ENCODE data around the gene FECH.
"Not testable (repeated sequence)": the region's sequence is repeated elsewhere in the genome, so short reads cannot be mapped to it uniquely, and the experiment has no call there.

FECH gene

DNA sequence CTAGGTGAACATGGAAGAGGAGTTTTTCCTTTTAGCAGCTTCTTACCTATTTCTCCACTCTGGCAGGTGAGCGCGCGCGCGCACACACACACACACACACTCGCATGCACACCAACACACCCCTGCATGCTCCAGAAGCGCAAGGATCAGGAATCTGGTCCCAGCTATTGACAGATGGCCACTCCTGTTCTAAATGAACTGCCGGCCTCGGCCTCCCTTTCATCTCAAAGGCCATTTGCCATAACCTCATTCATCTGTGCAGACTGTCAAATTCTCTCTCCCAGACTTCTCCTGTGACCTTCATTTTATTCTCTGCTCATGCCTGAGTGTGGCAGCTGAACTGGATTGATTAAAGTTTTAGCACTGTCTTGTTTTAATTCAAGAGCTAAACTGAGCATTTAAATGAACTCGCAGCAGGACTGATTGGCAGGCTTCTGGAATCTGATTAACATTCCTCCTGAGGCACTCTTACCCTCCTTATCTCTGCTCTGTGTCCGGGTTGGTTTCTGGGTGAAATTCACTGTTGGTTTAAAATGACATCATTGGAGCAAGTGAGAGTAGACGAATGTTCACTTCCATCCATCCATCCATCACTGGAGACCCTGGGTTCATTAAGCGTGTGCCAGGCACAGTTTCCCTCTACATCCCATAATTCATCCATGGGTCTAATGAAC, 58.8 kb downstream of the FECH start:
- no peak for DNase-seq

DNA sequence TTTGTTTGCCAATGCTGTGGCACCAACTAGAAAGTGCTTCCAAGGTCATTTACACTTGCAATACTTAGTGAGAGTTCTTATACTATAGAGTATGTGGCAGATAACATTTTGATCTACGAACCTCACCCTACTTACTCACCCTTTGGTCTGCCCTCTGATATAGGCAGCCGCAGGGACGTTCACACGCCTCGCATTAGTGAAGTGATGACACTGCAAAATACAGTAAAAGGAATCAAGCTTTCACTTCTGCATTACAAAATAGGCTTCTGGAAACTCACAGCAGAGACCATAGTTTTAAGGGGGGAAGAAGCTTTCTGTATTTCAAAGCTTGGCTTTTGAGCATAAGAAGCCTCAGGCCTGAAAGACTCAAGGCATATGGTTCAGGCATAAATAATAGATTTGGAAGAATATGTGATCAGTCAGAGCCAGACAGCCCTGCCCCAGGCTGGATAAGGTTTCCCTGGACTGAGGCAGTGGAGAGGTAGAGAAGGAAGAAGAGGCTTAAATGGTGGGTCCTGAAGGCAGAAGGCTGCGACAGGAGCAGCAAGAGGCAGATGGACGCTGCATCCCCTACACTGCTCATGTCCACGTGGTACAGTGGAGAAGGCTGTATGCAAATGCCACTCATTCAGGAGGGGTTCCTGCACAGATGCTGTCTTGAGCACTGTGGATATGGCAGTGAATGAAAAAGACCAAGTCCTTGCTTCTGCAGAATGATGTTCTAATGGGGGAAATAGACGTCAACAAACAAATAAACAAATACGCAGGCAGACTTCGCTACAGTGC, 63.1 kb downstream of the FECH start:
- DNase-seq: no peak

DNA sequence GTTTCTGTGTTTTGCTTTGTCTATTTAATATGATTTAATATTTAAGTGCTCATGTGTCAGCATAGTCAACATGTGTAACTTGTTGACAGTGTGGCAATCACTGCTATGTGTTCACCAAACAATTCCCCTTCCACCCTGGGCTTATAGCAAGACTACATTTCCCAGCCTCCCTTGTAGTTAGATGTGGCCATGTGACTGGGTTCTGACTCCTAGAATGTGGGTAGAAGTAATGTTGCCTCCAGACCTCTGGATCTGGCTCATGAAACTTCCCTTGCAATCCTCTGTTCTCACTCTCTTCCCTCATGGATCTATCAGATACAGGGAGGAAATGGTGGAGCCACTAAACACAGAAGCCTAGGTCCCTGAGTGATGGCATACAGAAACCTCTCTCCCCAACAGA, 64.2 kb downstream of the FECH start:
- DNase-seq: not testable (repeated sequence)

DNA sequence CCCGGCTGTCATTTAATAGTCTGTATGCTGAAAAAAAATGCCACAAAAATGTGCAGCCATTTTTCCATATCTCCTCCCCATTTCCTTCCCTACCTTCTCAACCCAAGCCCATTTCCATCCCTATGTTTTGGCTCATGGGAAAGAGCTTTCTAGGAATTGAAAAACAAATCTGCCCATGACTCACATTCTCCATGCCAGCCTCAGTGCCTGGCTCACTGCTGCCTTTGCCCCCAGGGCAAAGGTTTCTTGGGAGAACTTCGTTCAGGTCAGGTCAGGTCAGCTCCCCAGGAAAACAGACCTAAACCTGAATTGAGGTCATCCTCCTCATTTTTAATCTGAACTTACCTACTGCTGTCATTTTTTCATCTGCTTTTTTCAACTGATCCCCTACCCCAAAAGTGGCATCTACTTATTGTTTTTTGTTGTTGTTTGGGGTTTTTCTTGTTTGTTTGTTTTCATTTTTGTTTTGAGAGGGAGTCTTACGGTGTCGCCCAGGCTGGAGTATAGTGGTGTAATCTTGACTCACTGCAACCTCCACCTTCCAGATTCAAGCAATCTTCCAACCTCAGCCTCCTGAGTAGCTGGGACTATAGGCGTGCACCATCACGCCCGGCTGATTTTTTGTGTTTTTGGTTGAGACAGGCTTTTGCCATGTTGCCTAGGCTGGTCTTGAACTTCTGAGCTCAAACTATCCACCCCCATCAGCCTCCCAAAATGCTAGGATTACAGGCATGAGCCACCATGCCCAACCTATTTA, 66.7 kb downstream of the FECH start:
- no peak for DNase-seq

DNA sequence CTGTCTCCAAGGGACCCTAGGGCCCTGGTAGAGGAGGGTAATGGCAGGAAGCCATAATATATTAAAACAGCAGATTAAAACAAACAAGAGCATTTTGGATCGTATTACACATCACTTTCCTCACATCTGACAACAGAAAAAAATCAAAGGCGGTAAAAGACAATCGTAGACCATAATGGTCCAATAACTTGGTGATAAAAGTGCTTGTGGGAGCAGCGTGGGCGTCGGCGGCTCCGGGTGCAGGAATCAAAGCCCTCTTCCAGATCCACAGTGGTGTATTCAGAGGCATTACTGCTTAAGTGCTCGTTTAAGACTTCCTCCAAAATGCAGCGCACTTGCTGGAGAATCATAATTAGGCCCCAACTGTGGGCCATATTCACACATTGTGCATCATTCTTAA, 68.0 kb downstream of the FECH start:
- no peak for DNase-seq

DNA sequence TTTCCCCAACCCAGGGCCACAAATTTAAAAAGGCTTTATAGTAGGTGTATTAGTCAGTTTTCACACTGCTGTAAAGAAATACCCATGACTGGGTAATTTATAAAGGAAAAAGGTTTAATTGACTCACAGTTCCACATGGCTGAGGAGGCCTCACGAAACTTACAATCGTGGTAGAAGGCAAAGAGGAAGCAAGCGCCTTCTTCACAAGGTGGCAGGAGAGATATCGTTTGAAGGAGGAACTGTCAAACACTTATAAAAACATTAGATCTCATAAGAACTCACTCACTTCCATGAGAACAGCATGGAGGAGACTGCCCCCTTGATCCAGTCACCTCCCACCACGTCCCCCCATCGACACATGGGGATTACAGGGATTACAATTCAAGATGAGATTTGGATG, 70.4 kb downstream of the FECH start:
- no peak for DNase-seq

DNA sequence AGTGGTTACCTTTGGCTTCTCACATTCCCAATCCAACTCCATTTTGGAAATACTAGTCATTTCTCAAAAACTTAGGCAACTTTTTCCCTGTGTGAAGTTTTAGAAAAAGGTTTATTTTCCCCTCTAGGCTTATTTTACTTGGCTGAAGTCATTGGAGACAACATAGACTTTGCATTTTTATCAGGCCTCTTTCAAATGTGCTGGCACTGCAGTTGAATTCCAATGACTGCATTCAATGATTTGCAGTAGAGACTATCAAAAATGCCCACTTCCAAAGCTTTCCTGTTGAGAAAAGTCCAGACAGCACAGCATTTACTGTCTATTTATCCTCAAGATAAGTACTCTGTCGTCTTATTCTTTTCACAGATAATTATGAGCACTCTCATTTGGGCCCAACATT, 81.3 kb downstream of the FECH start:
- no peak for DNase-seq

DNA sequence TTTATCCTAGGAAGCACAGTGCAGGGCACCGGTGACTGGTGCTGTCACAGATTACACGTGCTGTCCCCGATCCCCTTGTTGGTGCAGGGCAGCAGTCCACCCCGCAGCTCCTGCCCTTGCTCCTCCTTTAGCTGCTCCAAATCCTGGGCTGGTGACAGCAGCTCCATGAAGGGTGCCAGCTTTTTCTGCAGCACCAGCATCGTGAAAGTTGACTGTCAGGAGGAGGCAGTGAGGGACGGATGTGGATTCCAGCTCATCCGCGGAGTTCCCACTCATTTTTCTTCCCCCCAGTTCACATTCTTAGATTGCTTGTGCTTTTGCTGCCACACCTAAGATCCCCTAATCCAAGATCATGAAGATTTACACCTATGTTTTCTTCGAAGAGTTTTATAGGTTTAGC, 83.9 kb downstream of the FECH start:
- no peak for DNase-seq

DNA sequence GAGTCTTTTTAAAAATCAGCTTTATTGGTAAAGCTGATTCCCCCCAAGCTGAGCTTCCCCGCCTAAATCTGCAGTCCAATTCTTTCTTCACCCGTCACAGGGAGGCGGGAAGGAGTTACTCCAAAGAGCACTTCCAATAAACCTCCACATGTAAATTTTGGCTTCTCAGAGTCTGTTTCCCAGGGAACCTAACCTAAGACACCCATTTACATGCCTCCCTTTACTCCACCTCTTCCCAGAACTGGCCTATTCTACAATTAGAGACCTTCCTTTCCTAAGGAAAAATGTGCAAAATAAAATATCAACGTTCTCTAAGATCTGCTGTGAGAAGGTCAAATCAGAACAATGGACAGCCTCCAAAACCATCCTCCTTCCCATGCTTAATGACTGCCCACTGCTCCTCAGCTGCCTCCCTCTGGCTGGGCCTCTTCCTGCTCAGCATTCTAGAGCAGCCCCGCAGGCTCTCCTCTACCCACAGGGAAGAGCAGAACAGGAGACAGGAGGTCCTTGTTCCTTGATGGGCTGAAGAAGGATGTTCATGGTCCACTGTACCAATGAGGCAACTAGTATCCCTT, 87.7 kb downstream of the FECH start:
- no peak for DNase-seq

All from NCI-H1436 treated with DMSO at 0.1 percent for 48 hours (cell line).